Lung (tissue), 12 donors: Measurements from ENCODE around the gene COMMD1. TPM values are rescaled to one million over a fixed set of nuclear protein-coding genes. Genes with fewer than 3 reads are reported as not detected.

Experiments used
- ATAC-seq: fragments of 200-7000 bp; cut with Tn5 transposase; one replicate; pipeline ENCODE4 v1.9.1; 2020; ENCODE audit warnings: moderate number of reproducible peaks; ENCODE audit not compliant: insufficient read depth, low FRiP score
- DNase-seq, 3 donors: peaks; one replicate each; pipeline ENCODE4 v3.0.0-alpha.2; 2013 to 2017
- H3K27ac ChIP-seq, 2 donors: one replicate each; pipeline ENCODE4 v1.5.1; 2013; ENCODE audit warnings: mild to moderate bottlenecking in 2 of 2, moderate library complexity in 2 of 2, control low read depth in 1 of 2, inconsistent platforms in 1 of 2, low read depth in 1 of 2, low read length in 1 of 2
- H3K27me3 ChIP-seq, 3 donors: one replicate each; pipeline ENCODE4 v1.5.1; 2013; ENCODE audit warnings: low read length in 2 of 3; ENCODE audit not compliant: control insufficient read depth in 3 of 3, insufficient read depth in 3 of 3
- H3K36me3 ChIP-seq, 4 donors: one replicate each; pipeline ENCODE4 v1.5.1; 2013; ENCODE audit warnings: low read length in 4 of 4, mild to moderate bottlenecking in 1 of 4, moderate library complexity in 1 of 4; ENCODE audit not compliant: control insufficient read depth in 4 of 4, insufficient read depth in 4 of 4
- H3K4me1 ChIP-seq, 5 donors: one replicate each; pipeline ENCODE4 v1.5.1; 2013; ENCODE audit warnings: low read length in 5 of 5, mild to moderate bottlenecking in 2 of 5, moderate library complexity in 1 of 5; ENCODE audit not compliant: control insufficient read depth in 5 of 5, insufficient read depth in 5 of 5
- H3K4me3 ChIP-seq: one replicate; pipeline ENCODE4 v1.5.1; 2013; ENCODE audit warnings: mild to moderate bottlenecking, control low read depth, moderate library complexity
- H3K9ac ChIP-seq, 2 donors: one replicate each; pipeline ENCODE4 v1.5.1; 2013; ENCODE audit warnings: low read length in 2 of 2, control low read depth in 1 of 2; ENCODE audit not compliant: insufficient read depth in 1 of 2
- H3K9me3 ChIP-seq, 4 donors: one replicate each; pipeline ENCODE4 v1.5.1; 2013; ENCODE audit warnings: low read length in 3 of 4, mild to moderate bottlenecking in 1 of 4, moderate library complexity in 1 of 4; ENCODE audit not compliant: control insufficient read depth in 4 of 4, insufficient read depth in 3 of 4
- WGBS, 2 donors: extraction: QIAGEN DNeasy Blood & Tissue Kit; methylation state at CpG; one replicate each; pipeline ENCODE4 v1.1.7; 2013; 5-methylcytosine and 5-hydroxymethylcytosine counted together
- polyA plus RNA-seq, 2 donors: library from polyadenylated mRNA; stranded (reverse); fragments of 200-250 nt; gene quantifications; one replicate each; pipeline ENCODE4 v1.2.1, GENCODE V29; 2013
- total RNA-seq, 2 donors: library from RNA; depleted of rRNA in 1 of 2; stranded (reverse); fragments of >200 nt in 1 of 2; gene quantifications; one replicate each; pipeline ENCODE4 v1.2.1, GENCODE V29; 2014 to 2021
- TF ChIP-seq, protein P1 (sequence below): IDR thresholded peaks from 2 replicates; pipeline ENCODE4 v1.5.1; 2012; ENCODE audit warnings: mild to moderate bottlenecking; ENCODE audit errors: control extremely low read depth, extremely low read depth
- donor health status: control.
- donor health status: control.
- donor health status: Bipolar disorder and iron deficiency.
- donor health status: healthy.
- donor health status: DM: yes; HTN: yes; CAD: no.

The COMMD1 gene
- total and polyA plus RNA-seq, 4 donors: 31.0 to 41.7 (median 35.2) TPM

DNA sequence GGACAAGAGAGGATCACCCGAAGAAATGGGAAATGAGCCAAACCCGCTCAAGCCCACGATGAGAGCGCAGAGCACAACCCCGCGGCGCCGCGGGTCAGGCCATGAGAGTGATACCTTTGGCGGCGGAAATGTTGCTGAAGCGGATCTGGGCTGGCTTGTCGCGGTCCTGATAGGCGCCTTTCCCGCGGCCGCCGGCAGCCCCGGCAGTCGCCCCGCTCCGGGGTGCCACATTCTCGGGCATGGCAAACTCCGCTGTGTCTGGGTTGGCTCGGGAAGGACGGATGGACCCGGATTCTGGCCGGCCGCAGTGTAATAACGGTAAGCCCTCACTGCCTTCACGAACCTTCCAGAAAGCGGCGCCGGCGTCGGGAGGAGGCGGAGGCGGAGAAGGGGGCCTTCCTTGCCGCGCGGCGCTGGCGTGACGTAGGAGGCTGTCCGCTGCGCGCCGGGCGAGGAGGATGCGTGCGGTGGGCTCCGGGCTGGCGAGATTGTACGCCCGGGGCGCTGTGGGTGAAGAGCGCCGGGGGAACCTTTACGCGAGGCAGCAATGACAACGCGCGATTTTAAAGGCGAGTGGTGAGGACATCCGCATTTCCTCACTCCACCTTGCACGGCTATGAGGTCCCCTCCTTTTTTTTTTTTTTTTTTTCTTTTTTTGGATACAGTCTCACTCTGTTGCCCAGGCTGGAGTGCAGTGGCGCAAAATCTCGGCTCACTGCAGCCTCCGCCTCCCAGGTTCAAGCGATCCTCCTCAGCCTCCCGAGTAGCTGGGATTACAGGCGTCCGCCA, 17.0 kb upstream of the COMMD1 start, which contains the start of gene CCT4:
TSS of gene CCT4 (minus strand) at position 390 of the 789 bp plus-strand sequence. CDS start at position 241, 149 bp downstream.
- peak within 1 kb of the TSS; percentile 94 to 97 for H3K27ac ChIP-seq
- ATAC-seq (peak; percentile 93), DNase-seq (peak; percentile 93 to 94 (median 93))
- H3K9me3 ChIP-seq: no peaks in the 10 kb centered on the region
- H3K4me1 ChIP-seq: peaks cover 3 to 11% (median 8%) of the 10 kb centered on the region in 5 donors
- no peaks in the 10 kb centered on the region for H3K27me3 ChIP-seq
- TF ChIP-seq, protein P1, sequence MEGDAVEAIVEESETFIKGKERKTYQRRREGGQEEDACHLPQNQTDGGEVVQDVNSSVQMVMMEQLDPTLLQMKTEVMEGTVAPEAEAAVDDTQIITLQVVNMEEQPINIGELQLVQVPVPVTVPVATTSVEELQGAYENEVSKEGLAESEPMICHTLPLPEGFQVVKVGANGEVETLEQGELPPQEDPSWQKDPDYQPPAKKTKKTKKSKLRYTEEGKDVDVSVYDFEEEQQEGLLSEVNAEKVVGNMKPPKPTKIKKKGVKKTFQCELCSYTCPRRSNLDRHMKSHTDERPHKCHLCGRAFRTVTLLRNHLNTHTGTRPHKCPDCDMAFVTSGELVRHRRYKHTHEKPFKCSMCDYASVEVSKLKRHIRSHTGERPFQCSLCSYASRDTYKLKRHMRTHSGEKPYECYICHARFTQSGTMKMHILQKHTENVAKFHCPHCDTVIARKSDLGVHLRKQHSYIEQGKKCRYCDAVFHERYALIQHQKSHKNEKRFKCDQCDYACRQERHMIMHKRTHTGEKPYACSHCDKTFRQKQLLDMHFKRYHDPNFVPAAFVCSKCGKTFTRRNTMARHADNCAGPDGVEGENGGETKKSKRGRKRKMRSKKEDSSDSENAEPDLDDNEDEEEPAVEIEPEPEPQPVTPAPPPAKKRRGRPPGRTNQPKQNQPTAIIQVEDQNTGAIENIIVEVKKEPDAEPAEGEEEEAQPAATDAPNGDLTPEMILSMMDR: no peak
- peak within 1 kb of the TSS; percentile 98 for H3K9ac ChIP-seq
- peak within 1 kb of the TSS; percentile 92 for H3K4me3 ChIP-seq
- H3K36me3 ChIP-seq: peaks cover 0 to 6% (median 4%) of the 10 kb centered on the region in 4 donors
- WGBS, 2 donors: 1% methylated on average over 74 of the region's 74 CpGs

DNA sequence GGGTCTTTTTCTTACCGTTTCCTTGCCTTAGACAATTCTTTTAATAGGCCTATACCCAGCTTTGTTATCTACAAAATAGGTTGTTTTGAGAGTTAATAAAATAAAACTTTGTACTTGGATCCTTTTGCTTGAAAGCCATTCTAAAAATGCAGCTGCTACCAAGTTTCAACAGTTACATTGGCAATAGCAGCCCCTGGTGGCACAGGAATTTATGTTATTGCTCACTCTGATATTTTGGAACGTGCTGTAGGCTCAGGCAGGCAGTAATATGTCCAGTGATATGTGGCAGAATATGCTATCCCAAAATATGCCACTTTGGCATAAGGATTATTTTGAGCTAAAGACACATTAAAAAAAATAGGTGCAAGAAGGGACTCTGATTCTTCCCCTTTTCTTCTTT, 6.7 kb upstream of the COMMD1 start:
- no peaks in the 10 kb centered on the region for H3K27me3 ChIP-seq
- WGBS, 2 donors: 40 to 50% methylated on average over 2 of the region's 2 CpGs
- DNase-seq: peak in 2 of 3 donors; percentile 29 to 38

DNA sequence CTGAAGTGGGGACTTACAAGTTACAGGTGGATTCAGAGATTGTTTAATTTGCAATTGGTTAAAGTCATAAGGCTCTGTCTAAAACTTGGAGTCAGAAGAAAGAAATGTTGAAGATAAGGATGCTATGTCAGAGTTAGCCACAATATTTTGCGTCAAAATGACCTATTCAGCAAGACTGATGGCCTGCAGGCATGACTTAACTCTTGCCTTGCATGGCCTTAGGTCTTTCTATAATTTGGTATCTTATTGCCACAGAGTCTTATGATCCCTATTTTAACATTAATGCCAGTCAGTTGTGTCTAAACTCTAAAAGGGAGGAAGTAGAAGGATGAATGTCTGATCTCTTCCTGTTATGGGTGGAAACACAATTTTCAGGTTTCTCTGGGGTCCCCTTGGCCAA, 5.2 kb upstream of the COMMD1 start:
- TF ChIP-seq, protein P1: no peak
- 65 to 70% methylated on average over 1 of the region's 1 CpG for WGBS, 2 donors
- ATAC-seq (no peak), DNase-seq (peak in 1 of 3 donors; percentile 8)
- H3K9me3 ChIP-seq: peaks cover 0 to 3% (median 0%) of the 10 kb centered on the region in 4 donors
- peaks cover 0 to 4% (median 0%) of the 10 kb centered on the region in 5 donors for H3K4me1 ChIP-seq
- no peak overlapping the region for H3K9ac ChIP-seq
- H3K27ac ChIP-seq: no peak overlapping the region
- H3K36me3 ChIP-seq: no peaks in the 10 kb centered on the region
- H3K27me3 ChIP-seq: no peaks in the 10 kb centered on the region
- no peak overlapping the region for H3K4me3 ChIP-seq

More for the DNA sequence above, 6.7 kb upstream of the COMMD1 start:
- ATAC-seq: no peak
- Histone ChIP-seq H3K27ac (no peak overlapping the region), H3K4me3 (no peak overlapping the region), H3K36me3 (no peaks in the 10 kb centered on the region), H3K9me3 (peaks cover 0 to 3% (median 0%) of the 10 kb centered on the region in 4 donors), H3K4me1 (peaks cover 0 to 3% (median 0%) of the 10 kb centered on the region in 5 donors), H3K9ac (no peak overlapping the region)
- TF ChIP-seq, protein P1: peak; percentile 10
